Neural cell (in vitro differentiated cells): ENCODE results near the gene ZMAT2. TPM values are rescaled to one million over a fixed set of nuclear protein-coding genes. Genes with fewer than 3 reads are reported as not detected.

Experiments used
- EZH2 ChIP-seq: fragments of 200-600, 300-800 bp; shearing (Covaris generic), sonication (generic); IDR thresholded peaks from 2 replicates; pipeline ENCODE4 v1.6.1; 2014; ENCODE audit warnings: antibody characterized with exemption, low read length, borderline replicate concordance, mild to moderate bottlenecking; ENCODE audit not compliant: insufficient read depth, poor library complexity, severe bottlenecking
- polyA plus RNA-seq: library from polyadenylated mRNA; depleted of rRNA; stranded (reverse); fragments of >200 nt; gene quantifications from 2 replicates; pipeline ENCODE4 v1.2.3, GENCODE V29; 2014
- small RNA-seq, 3 experiments: library from RNA; depleted of rRNA; stranded (forward); fragments of <200 nt; gene quantifications; one replicate each; pipeline ENCODE3, GENCODE V24; 2012

ZMAT2 gene
- polyA plus RNA-seq, 1 donor from 2014 or later: 170 TPM

GRCh38 chr5:140753561-140753960 is 53.3 kb downstream of the ZMAT2 start (continued):
- no peak for TF ChIP-seq EZH2

Small RNA genes lying within 50 kb of the gene (small RNA-seq; reads per million reads assigned to genes)
- gene VTRNA1-1: 2.5 to 8.7 (median 3.8) reads per million in 3 experiments
- 0 reads per million in 3 experiments for gene VTRNA1-2
- gene VTRNA1-3: 0.62 to 4.9 (median 2.8) reads per million in 3 experiments

Other genes starting within 250 kb of the ZMAT2 start
- gene EIF4EBP3, start 152.8 kb upstream of the ZMAT2 start, polyA plus RNA-seq: 1.0 TPM in 1 of 2 replicates, not detected in the other
- 73.5 and 76.2 TPM in 2 replicates for gene SRA1, start 143.0 kb upstream of the ZMAT2 start, polyA plus RNA-seq
- 131 and 149 TPM in 2 replicates for gene APBB3, start 135.8 kb upstream of the ZMAT2 start, polyA plus RNA-seq
- gene SLC35A4, start 135.6 kb upstream of the ZMAT2 start, polyA plus RNA-seq: 8.1 and 8.8 TPM in 2 replicates
- 1.5 TPM in 1 of 2 replicates, not detected in the other for gene CD14, start 67.3 kb upstream of the ZMAT2 start, polyA plus RNA-seq
- 23.5 and 37.5 TPM in 2 replicates for gene TMCO6, start 61.0 kb upstream of the ZMAT2 start, polyA plus RNA-seq
- 131 and 162 TPM in 2 replicates for gene NDUFA2, start 52.8 kb upstream of the ZMAT2 start, polyA plus RNA-seq
- 202 and 264 TPM in 2 replicates for gene IK, start 52.6 kb upstream of the ZMAT2 start, polyA plus RNA-seq
- 20.4 and 20.7 TPM in 2 replicates for gene WDR55, start 35.5 kb upstream of the ZMAT2 start, polyA plus RNA-seq
- gene DND1, start 26.9 kb upstream of the ZMAT2 start, polyA plus RNA-seq: 4.2 and 4.4 TPM in 2 replicates
- 76.3 and 80.2 TPM in 2 replicates for gene HARS1, start 9.1 kb upstream of the ZMAT2 start, polyA plus RNA-seq
- 93.9 and 102 TPM in 2 replicates for gene HARS2, start 9.0 kb upstream of the ZMAT2 start, polyA plus RNA-seq
- 0.28 TPM in 1 of 2 replicates, not detected in the other for gene PCDHA1, start 85.7 kb downstream of the ZMAT2 start, polyA plus RNA-seq
- 8.7 and 9.9 TPM in 2 replicates for gene PCDHA2, start 94.4 kb downstream of the ZMAT2 start, polyA plus RNA-seq
- 1.7 and 3.0 TPM in 2 replicates for gene PCDHA3, start 100.6 kb downstream of the ZMAT2 start, polyA plus RNA-seq
- 43.6 and 47.6 TPM in 2 replicates for gene PCDHA4, start 106.6 kb downstream of the ZMAT2 start, polyA plus RNA-seq
- 1.4 and 2.2 TPM in 2 replicates for gene PCDHA5, start 121.2 kb downstream of the ZMAT2 start, polyA plus RNA-seq
- 2.5 and 3.6 TPM in 2 replicates for gene PCDHA6, start 127.5 kb downstream of the ZMAT2 start, polyA plus RNA-seq
- gene PCDHA7, start 133.8 kb downstream of the ZMAT2 start, polyA plus RNA-seq: 2.9 and 3.3 TPM in 2 replicates
- 0.66 and 1.4 TPM in 2 replicates for gene PCDHA8, start 140.7 kb downstream of the ZMAT2 start, polyA plus RNA-seq
- 0.56 and 0.88 TPM in 2 replicates for gene PCDHA9, start 147.9 kb downstream of the ZMAT2 start, polyA plus RNA-seq
- 5.5 and 6.7 TPM in 2 replicates for gene PCDHA10, start 155.4 kb downstream of the ZMAT2 start, polyA plus RNA-seq
- gene PCDHA11, start 168.5 kb downstream of the ZMAT2 start, polyA plus RNA-seq: 5.3 and 7.3 TPM in 2 replicates
- gene PCDHA12, start 174.9 kb downstream of the ZMAT2 start, polyA plus RNA-seq: 12.8 and 13.9 TPM in 2 replicates
- 0.89 and 1.2 TPM in 2 replicates for gene PCDHA13, start 181.7 kb downstream of the ZMAT2 start, polyA plus RNA-seq
- gene PCDHAC1, start 225.9 kb downstream of the ZMAT2 start, polyA plus RNA-seq: 2.4 and 3.3 TPM in 2 replicates